ENCODE data around the gene NCAM2.

- TF ChIP-seq CTCF (tag by site-specific recombination; IDR thresholded peaks at IDR 0.05) (no peak), ZBTB1 (tag by site-specific recombination; IDR thresholded peaks at IDR 0.05) (no peak), ZNF76 (tag by site-specific recombination; IDR thresholded peaks at IDR 0.05; ENCODE audit: borderline replicate concordance, low read depth) (no peak), TCF7L2 (IDR thresholded peaks at IDR 0.05; ENCODE audit: borderline replicate concordance, low read depth, low read length) (no peak), ZNF707 (tag by site-specific recombination; IDR thresholded peaks at IDR 0.05) (no peak), ZNF624 (tag by site-specific recombination; IDR thresholded peaks at IDR 0.05) (no peak), HOXA7 (CRISPR knock-in tag; IDR thresholded peaks at IDR 0.05; ENCODE audit: borderline replicate concordance) (no peak), YY1 (tag by site-specific recombination; IDR thresholded peaks at IDR 0.05) (no peak), ZNF670 (tag by site-specific recombination; IDR thresholded peaks at IDR 0.05; ENCODE audit: low read depth) (no peak), ZBTB26 (tag by site-specific recombination; optimal IDR thresholded peaks at IDR 0.05) (no peak), HIC1 (tag by site-specific recombination; IDR thresholded peaks at IDR 0.05) (no peak)
Measured at GRCh38 chr21:21029164-21029563, 31.0 kb downstream of the NCAM2 start.
